Endometrial microvascular endothelial cells (primary cell): Measurements from ENCODE around the gene HOMER3. TPM values are rescaled to one million over a fixed set of nuclear protein-coding genes. Genes with fewer than 3 reads are reported as not detected.
"Not testable (repeated sequence)": the region's sequence is repeated elsewhere in the genome, so short reads cannot be mapped to it uniquely, and the experiment has no call there.

Source experiments
- in situ Hi-C: cut with HindIII; loops from 2 replicates; pipeline ENCODE4 v1.10.0; 2017; ENCODE audit warnings: low sequenced_read_pairs, low pct_unique_long_range_greater_than_20kb; ENCODE audit errors: inconsistent ontology term
- total RNA-seq: library from RNA; depleted of rRNA; stranded (reverse); fragments of >200 nt; gene quantifications from one replicate; pipeline ENCODE4 v1.2.3, GENCODE V29; 2015; ENCODE audit errors: inconsistent ontology term

The HOMER3 gene
- total RNA-seq, 1 donor from 2014 or later = 80.6 TPM

- in situ Hi-C loops = no loop called here
Observed at GRCh38 chr19:18931316-18932162, 9.5 kb downstream of the HOMER3 start.

- in situ Hi-C loops = no loop called here
Observed at GRCh38 chr19:18929311-18929710, 11.7 kb downstream of the HOMER3 start.

GRCh38 chr19:18928018-18928805, 12.8 kb downstream of the HOMER3 start:
- in situ Hi-C loops = no loop called here

- in situ Hi-C loops = no loop called here
Observed at GRCh38 chr19:18924684-18925213, 16.3 kb downstream of the HOMER3 start.

GRCh38 chr19:18922228-18922985, 18.6 kb downstream of the HOMER3 start:
- in situ Hi-C loops = no loop called here

GRCh38 chr19:18921593-18921992, 19.4 kb downstream of the HOMER3 start:
- in situ Hi-C loops = no loop called here

GRCh38 chr19:18920400-18920799, 20.6 kb downstream of the HOMER3 start:
- in situ Hi-C loops = no loop called here

GRCh38 chr19:18919900-18920214, 21.2 kb downstream of the HOMER3 start:
- in situ Hi-C loops = no loop called here

GRCh38 chr19:18919086-18919899, 21.7 kb downstream of the HOMER3 start, which contains the start of the genes COPE and DDX49:
Gene COPE, minus strand, starts transcription at chr19:18919387. Its CDS starts 39 bp downstream, at chr19:18919348.
Gene DDX49, plus strand, starts transcription at chr19:18919715. Its CDS starts 27 bp downstream, at chr19:18919742.
- in situ Hi-C loops = no loop called here

- in situ Hi-C loops = not testable (repeated sequence)
Observed at GRCh38 chr19:18917593-18917992, 23.4 kb downstream of the HOMER3 start.

- in situ Hi-C loops = no loop called here
Observed at GRCh38 chr19:18915639-18916038, 25.4 kb downstream of the HOMER3 start.

- in situ Hi-C loops = no loop called here
Observed at GRCh38 chr19:18913466-18913865, 27.6 kb downstream of the HOMER3 start.

- in situ Hi-C loops = no loop called here
Observed at GRCh38 chr19:18912933-18913332, 28.1 kb downstream of the HOMER3 start.

- in situ Hi-C loops = no loop called here
Observed at GRCh38 chr19:18910801-18911436, 30.1 kb downstream of the HOMER3 start.

GRCh38 chr19:18910010-18910409, 31.0 kb downstream of the HOMER3 start:
- in situ Hi-C loops = no loop called here

- in situ Hi-C loops = no loop called here
Observed at GRCh38 chr19:18908917-18909619, 31.9 kb downstream of the HOMER3 start.
